PFSK-1 (cell line): ENCODE measurements around the gene GM2A.

ENCODE experiments used
- FOXP2 ChIP-seq: optimal IDR thresholded peaks from 2 replicates; pipeline ENCODE3; 2011; ENCODE audit warnings: borderline replicate concordance, control low read depth, inconsistent platforms; ENCODE audit not compliant: insufficient read depth; ENCODE audit errors: extremely low read length, extremely low read depth
- POLR2AphosphoS5 ChIP-seq: IDR thresholded peaks from 2 replicates; pipeline ENCODE4 v1.6.1; 2012; ENCODE audit warnings: low read depth, mild to moderate bottlenecking, control low read depth, low read length, moderate library complexity
- SIN3A ChIP-seq: IDR thresholded peaks from 2 replicates; pipeline ENCODE4 v1.6.1; 2012; ENCODE audit warnings: mild to moderate bottlenecking, low read length, moderate library complexity, borderline replicate concordance; ENCODE audit not compliant: insufficient read depth
- TAF1 ChIP-seq: IDR thresholded peaks from 2 replicates; pipeline ENCODE4 v1.6.1; 2012; ENCODE audit warnings: low read length, control low read depth, borderline replicate concordance; ENCODE audit not compliant: insufficient read depth
- TF ChIP-seq, protein P1 (sequence below), 2 experiments: IDR thresholded peaks; 2 replicates each; pipeline versions ENCODE4 v1.6.1 to v1.8.0; 2011 to 2012; ENCODE audit warnings: low read depth in 2 of 2, low read length in 2 of 2, control low read depth in 1 of 2, inconsistent platforms in 1 of 2, mild to moderate bottlenecking in 1 of 2, moderate library complexity in 1 of 2; ENCODE audit not compliant: insufficient read depth in 1 of 2

Gene GM2A

DNA sequence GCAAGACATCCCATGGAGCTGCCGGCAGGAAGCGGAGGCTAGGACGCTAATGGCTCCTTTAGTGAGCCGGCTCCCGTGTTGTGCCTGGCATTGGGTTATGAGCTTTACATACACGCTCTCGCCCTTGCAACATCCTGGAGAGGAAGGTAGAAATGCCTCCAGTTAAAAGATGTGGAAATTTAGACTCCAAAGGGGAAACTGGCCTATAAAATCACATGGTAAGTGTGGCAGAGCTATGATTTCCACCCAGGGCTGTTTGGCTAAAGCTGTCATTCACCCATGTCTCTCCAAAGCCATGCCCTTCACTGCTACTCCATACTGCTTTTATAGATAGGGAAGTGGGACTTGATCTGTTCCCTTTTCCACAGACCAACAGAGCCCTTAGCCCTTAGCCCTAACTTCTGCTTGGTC lies 5.2 kb downstream of the GM2A start:
- TF ChIP-seq FOXP2 (no peak), TAF1 (no peak), POLR2AphosphoS5 (no peak)

DNA sequence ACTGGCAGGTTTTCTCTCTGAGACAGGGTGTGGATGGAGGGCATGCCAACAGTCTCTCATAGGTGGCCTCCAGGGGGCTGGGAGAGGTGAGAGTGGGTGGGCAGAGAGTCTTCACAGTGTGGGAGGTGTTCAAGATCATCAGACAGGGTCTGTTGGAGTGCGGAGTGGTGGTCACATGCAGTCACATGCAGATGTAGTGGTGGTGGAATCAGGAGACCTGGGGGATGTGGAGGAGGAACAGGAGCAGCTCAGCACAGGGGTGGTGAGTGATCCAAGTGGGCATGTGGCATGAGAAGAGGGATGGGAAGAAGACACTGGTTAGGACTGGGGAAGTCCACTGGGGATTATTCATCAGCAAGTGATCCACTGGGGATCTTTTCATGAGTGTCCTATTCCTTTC lies 5.8 kb downstream of the GM2A start:
- no peak for TF ChIP-seq POLR2AphosphoS5
- TF ChIP-seq, protein P1, sequence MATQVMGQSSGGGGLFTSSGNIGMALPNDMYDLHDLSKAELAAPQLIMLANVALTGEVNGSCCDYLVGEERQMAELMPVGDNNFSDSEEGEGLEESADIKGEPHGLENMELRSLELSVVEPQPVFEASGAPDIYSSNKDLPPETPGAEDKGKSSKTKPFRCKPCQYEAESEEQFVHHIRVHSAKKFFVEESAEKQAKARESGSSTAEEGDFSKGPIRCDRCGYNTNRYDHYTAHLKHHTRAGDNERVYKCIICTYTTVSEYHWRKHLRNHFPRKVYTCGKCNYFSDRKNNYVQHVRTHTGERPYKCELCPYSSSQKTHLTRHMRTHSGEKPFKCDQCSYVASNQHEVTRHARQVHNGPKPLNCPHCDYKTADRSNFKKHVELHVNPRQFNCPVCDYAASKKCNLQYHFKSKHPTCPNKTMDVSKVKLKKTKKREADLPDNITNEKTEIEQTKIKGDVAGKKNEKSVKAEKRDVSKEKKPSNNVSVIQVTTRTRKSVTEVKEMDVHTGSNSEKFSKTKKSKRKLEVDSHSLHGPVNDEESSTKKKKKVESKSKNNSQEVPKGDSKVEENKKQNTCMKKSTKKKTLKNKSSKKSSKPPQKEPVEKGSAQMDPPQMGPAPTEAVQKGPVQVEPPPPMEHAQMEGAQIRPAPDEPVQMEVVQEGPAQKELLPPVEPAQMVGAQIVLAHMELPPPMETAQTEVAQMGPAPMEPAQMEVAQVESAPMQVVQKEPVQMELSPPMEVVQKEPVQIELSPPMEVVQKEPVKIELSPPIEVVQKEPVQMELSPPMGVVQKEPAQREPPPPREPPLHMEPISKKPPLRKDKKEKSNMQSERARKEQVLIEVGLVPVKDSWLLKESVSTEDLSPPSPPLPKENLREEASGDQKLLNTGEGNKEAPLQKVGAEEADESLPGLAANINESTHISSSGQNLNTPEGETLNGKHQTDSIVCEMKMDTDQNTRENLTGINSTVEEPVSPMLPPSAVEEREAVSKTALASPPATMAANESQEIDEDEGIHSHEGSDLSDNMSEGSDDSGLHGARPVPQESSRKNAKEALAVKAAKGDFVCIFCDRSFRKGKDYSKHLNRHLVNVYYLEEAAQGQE (IDR thresholded peaks at IDR 0.05; ENCODE audit: insufficient read depth in 1 of 2, low read depth in 2 of 2, low read length in 2 of 2): no peak
- no peak for TF ChIP-seq TAF1
- TF ChIP-seq FOXP2: no peak
- no peak for TF ChIP-seq SIN3A

- TF ChIP-seq, protein P1 (IDR thresholded peaks at IDR 0.05; ENCODE audit: insufficient read depth in 1 of 2, low read depth in 2 of 2, low read length in 2 of 2): no peak
- TF ChIP-seq SIN3A: no peak
- TF ChIP-seq POLR2AphosphoS5: no peak
- no peak for TF ChIP-seq TAF1
Measured at GRCh38 chr5:151259931-151260330, 6.9 kb downstream of the GM2A start.

- TF ChIP-seq TAF1 (no peak), SIN3A (no peak), FOXP2 (no peak), POLR2AphosphoS5 (no peak)
- TF ChIP-seq, protein P1 (IDR thresholded peaks at IDR 0.05; ENCODE audit: insufficient read depth in 1 of 2, low read depth in 2 of 2, low read length in 2 of 2): no peak
Measured at GRCh38 chr5:151262532-151262931, 9.5 kb downstream of the GM2A start.

- TF ChIP-seq SIN3A (no peak), TAF1 (no peak), POLR2AphosphoS5 (no peak), FOXP2 (no peak)
- TF ChIP-seq, protein P1 (IDR thresholded peaks at IDR 0.05; ENCODE audit: insufficient read depth in 1 of 2, low read depth in 2 of 2, low read length in 2 of 2): no peak
Measured at GRCh38 chr5:151264113-151264512, 11.1 kb downstream of the GM2A start.
